Raji (cell line): ENCODE data around the gene RNF157.

Experiments used
- POLR2A ChIP-seq: IDR thresholded peaks from 2 replicates; pipeline ENCODE4 v1.6.1; 2011; ENCODE audit warnings: low read depth, low read length, control low read depth; ENCODE audit not compliant: insufficient read depth

The RNF157 gene

GRCh38 chr17:76161619-76162266 lies 78.5 kb downstream of the RNF157 start:
- TF ChIP-seq POLR2A, result no peak

GRCh38 chr17:76160896-76161528 lies 79.3 kb downstream of the RNF157 start:
- TF ChIP-seq POLR2A, result no peak

GRCh38 chr17:76159157-76159556 lies 81.1 kb downstream of the RNF157 start:
- no peak for TF ChIP-seq POLR2A

DNA sequence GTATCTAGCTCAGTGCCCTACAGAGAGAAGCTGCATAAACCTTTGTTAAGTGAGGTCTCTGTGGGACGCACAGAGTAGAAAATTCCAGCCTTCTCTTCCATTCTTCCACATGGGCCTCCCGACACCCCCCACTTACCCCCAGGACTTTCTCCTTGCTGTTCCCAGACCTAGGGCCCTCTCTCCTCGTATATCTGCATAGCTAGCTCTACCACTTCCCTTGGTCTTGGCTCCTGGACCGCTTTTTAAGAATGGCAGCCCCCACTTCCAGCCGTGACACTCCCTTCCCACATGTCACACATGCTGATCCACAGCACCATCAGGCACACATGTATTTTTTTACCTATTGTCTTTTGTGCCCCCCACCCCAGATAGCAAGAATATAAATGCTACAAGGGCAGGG lies 82.5 kb downstream of the RNF157 start:
- TF ChIP-seq POLR2A, result no peak

DNA sequence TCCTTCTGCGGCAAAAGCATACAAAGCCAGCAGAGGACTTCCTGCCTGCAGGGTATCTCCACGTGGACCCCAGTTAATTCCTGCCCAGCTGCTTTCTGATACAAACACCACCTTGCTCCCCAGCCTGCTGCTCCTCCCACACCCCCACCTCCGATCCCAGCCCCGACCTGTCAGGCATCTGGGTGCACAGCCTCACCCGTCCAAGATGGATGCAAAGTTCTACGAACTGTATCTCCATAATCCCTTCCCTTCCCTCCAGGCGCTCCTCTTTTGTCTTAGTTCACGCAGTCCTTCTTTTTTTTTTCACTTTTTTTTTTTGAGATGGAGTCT lies 83.7 kb downstream of the RNF157 start:
- no peak for TF ChIP-seq POLR2A

- TF ChIP-seq POLR2A, result no peak
These were observed 84.2 kb downstream of the RNF157 start for GRCh38 chr17:76155988-76156661.

GRCh38 chr17:76154936-76155845 lies 85.1 kb downstream of the RNF157 start:
- no peak for TF ChIP-seq POLR2A

DNA sequence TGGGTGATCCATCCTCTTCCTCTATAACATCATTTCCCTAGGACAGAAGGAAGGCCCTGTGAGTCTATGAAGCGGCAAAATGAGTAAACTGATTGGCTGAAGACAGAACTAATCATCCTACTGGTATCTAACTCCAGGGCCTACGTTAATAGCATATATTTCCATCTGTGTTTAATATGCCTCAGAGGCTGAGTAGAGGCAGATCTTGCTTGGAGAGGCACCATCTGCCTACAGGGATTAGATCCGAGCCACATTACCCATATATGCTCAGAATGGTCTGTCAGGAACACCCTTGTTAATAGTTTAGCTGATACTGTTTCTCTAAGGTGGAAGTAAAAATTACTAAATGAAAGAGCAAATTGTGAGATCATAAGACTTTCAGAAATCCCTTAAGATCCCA lies 86.0 kb downstream of the RNF157 start:
- TF ChIP-seq POLR2A, result no peak

- no peak for TF ChIP-seq POLR2A
These were observed 86.7 kb downstream of the RNF157 start for GRCh38 chr17:76153640-76154039.

DNA sequence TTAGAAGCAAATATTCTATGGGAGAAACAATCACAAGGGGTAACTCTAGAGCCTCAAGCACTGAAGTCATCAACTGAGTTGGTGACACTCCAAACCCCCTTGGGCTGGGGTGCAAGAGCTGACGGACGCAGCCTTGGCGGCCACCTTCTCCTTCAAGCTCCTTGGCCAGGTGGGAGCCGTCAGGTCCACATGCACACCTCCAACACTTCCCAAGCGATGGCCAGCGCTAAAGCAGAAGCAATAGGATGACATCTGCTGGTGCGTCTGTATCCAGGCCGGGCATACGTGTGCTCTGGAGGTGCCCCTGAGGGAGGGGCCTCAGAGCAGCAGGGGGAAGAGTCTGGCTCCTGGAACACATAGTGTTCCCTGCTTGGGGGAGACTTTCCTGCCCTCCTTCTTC lies 87.1 kb downstream of the RNF157 start:
- TF ChIP-seq POLR2A, result no peak

- TF ChIP-seq POLR2A, result no peak
These were observed 87.7 kb downstream of the RNF157 start for GRCh38 chr17:76152591-76152990.

- no peak for TF ChIP-seq POLR2A
These were observed 88.3 kb downstream of the RNF157 start for GRCh38 chr17:76151896-76152454.

DNA sequence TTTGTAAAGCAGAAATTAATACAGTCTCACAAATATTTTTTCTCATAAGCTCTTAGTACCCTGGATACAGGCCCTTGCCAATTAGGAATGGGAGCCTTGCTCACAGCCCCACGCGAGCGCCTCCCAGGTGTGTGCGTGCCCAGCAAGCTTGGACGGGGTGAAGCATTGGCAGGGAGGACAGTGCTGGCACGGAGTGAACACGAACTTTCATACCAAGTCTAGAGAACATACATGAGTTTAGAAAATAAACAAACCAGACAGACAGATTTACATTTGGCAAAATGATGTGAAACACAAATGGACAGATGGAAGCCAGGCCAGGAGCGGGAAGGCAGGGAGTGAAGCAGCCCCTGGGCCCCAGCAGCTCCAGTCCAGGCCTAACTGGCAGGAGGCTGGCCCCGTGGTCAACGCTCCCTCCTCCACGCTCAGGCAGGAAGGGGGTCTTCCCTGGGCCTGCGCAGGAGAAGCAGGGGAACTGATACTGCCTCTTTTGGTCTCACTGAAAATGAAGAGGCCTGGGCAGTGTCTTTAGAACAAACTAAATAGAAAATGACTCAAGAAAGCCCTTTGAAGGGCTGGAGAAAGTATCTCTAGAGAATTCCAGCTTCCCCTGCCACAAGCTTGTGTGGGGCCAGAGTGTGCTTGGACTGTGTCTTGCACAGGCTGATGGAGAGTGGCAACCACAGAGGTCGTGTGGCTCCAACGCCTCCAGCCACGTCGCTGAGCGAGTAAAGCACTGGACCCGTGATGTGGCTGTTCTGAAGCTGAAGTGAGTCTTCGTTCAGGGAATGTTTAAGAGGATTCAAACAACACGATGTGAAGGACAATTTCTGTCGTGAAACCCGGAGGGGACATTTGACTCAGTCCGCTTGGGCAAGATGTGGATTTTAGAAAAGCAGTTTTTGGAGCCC lies 89.3 kb downstream of the RNF157 start:
- TF ChIP-seq POLR2A, result no peak

DNA sequence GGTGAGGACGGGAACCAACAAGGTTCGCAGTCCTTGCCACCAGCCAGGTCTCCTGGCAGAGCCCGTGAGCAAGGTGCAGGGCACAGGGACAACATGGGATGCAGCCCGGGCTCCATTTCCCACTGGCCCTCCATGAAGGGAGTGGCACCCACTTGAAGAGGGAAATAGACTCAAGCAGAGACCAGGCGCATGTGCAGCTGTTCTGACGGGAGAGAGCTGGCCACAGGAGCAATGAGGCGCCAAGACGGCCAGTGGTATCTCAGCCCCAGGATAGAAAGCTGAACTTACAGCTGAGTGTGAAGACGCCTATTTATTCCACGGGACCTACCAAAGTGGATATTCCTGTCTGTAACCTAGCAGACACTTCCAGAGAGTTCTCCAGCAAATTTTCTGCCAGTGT lies 91.1 kb downstream of the RNF157 start:
- TF ChIP-seq POLR2A, result no peak
